Superior temporal gyrus (tissue), 1 donor: ENCODE results near the gene THSD4.

Source experiments
- DNase-seq: peaks from one replicate; pipeline ENCODE4 v3.0.0-alpha.2; 2016; ENCODE audit errors: extremely low spot score

The THSD4 gene

GRCh38 chr15:71224024-71224423 is 108.8 kb downstream of the THSD4 start:
- DNase-seq, result no peak

- DNase-seq, result no peak
Observed at GRCh38 chr15:71225851-71226250, 110.6 kb downstream of the THSD4 start.

GRCh38 chr15:71226536-71227455 is 111.5 kb downstream of the THSD4 start:
- DNase-seq, result no peak

- DNase-seq, result no peak
Observed at GRCh38 chr15:71228403-71228802, 113.1 kb downstream of the THSD4 start.

- no peak for DNase-seq
Observed at GRCh38 chr15:71230303-71230702, 115.0 kb downstream of the THSD4 start.

GRCh38 chr15:71231758-71232157 is 116.5 kb downstream of the THSD4 start:
- DNase-seq, result no peak

- DNase-seq, result no peak
Observed at GRCh38 chr15:71232411-71232810, 117.1 kb downstream of the THSD4 start.

GRCh38 chr15:71237456-71238188 is 122.4 kb downstream of the THSD4 start:
- peak; percentile 34 for DNase-seq

GRCh38 chr15:71238926-71239325 is 123.7 kb downstream of the THSD4 start:
- no peak for DNase-seq

- DNase-seq, result no peak
Observed at GRCh38 chr15:71239592-71240364, 124.5 kb downstream of the THSD4 start.

GRCh38 chr15:71242292-71242691 is 127.0 kb downstream of the THSD4 start:
- DNase-seq, result no peak

GRCh38 chr15:71244250-71244649 is 129.0 kb downstream of the THSD4 start:
- no peak for DNase-seq

GRCh38 chr15:71245588-71245987 is 130.3 kb downstream of the THSD4 start:
- no peak for DNase-seq

- no peak for DNase-seq
Observed at GRCh38 chr15:71248386-71248785, 133.1 kb downstream of the THSD4 start.

GRCh38 chr15:71249986-71250385 is 134.7 kb downstream of the THSD4 start:
- no peak for DNase-seq

- no peak for DNase-seq
Observed at GRCh38 chr15:71250936-71251583, 135.8 kb downstream of the THSD4 start.

GRCh38 chr15:71251584-71252043 is 136.3 kb downstream of the THSD4 start:
- no peak for DNase-seq

GRCh38 chr15:71252044-71252739 is 136.9 kb downstream of the THSD4 start:
- DNase-seq, result no peak

GRCh38 chr15:71252740-71253047 is 137.4 kb downstream of the THSD4 start:
- no peak for DNase-seq

- DNase-seq, result no peak
Observed at GRCh38 chr15:71254491-71254890, 139.2 kb downstream of the THSD4 start.
